Heart right ventricle (tissue), 16 donors: ENCODE measurements around the gene DCT. TPM values are rescaled to one million over a fixed set of nuclear protein-coding genes. Genes with fewer than 3 reads are reported as not detected.
"Not testable (repeated sequence)": the region's sequence is repeated elsewhere in the genome, so short reads cannot be mapped to it uniquely, and the experiment has no call there.

Source experiments
- ATAC-seq, 8 donors: fragments of 200-7000 bp; cut with Tn5 transposase; one replicate each; pipeline ENCODE4 v1.9.1; 2020; ENCODE audit warnings: mild to moderate bottlenecking in 8 of 8, moderate library complexity in 8 of 8, moderate number of reproducible peaks in 1 of 8
- DNase-seq, 2 donors: peaks; one replicate each; pipeline ENCODE4 v3.0.0-alpha.2; 2020
- H3K27ac ChIP-seq, 10 donors: fragments of 200-600 bp; sonication (generic) in 2 of 10; one replicate each; pipeline versions ENCODE4 v1.5.0 to v1.8.0; 2020 to 2022; ENCODE audit warnings: mild to moderate bottlenecking in 3 of 10
- H3K27me3 ChIP-seq, 7 donors: fragments of 200-600 bp; one replicate each; pipeline ENCODE4 v1.8.0; 2021 to 2022; ENCODE audit warnings: mild to moderate bottlenecking in 2 of 7
- H3K36me3 ChIP-seq, 9 donors: fragments of 200-600 bp; sonication (generic) in 1 of 9; one replicate each; pipeline versions ENCODE4 v1.5.0 to v1.8.0; 2020 to 2022; ENCODE audit warnings: mild to moderate bottlenecking in 2 of 9
- H3K4me1 ChIP-seq, 9 donors: fragments of 200-600 bp; sonication (generic) in 1 of 9; one replicate each; pipeline versions ENCODE4 v1.5.0 to v1.8.0; 2020 to 2022; ENCODE audit warnings: mild to moderate bottlenecking in 4 of 9
- H3K4me3 ChIP-seq, 10 donors: fragments of 200-600 bp; sonication (generic) in 2 of 10; one replicate each; pipeline versions ENCODE4 v1.5.0 to v1.8.0; 2020 to 2022; ENCODE audit warnings: mild to moderate bottlenecking in 7 of 10, moderate library complexity in 2 of 10
- H3K9me3 ChIP-seq, 11 donors: fragments of 200-600 bp in 10 of 11; sonication (generic) in 2 of 11; one replicate each; pipeline versions ENCODE4 v1.5.0 to v1.8.0; 2013 to 2022; ENCODE audit warnings: mild to moderate bottlenecking in 2 of 11, control low read depth in 1 of 11, moderate library complexity in 1 of 11
- CTCF ChIP-seq, 9 donors: fragments of 200-600 bp; sonication (generic) in 2 of 9; IDR thresholded peaks; one replicate each; pipeline versions ENCODE4 v1.5.0 to v1.8.0; 2021 to 2022; ENCODE audit warnings: antibody characterized with exemption in 9 of 9, mild to moderate bottlenecking in 5 of 9, moderate library complexity in 1 of 9
- WGBS, 2 donors: extraction: QIAGEN DNeasy Blood & Tissue Kit; methylation state at CpG; one replicate each; pipeline ENCODE4 v1.1.7; 2013; ENCODE audit warnings: inconsistent platforms in 1 of 2; 5-methylcytosine and 5-hydroxymethylcytosine counted together
- intact Hi-C, 10 donors: fragments of 100-400 bp; cut with DNase I; formaldehyde crosslinking; loops; one replicate each; pipeline versions ENCODE4 v1.11.1 to v1.14.2; 2022
- long read RNA-seq, 3 donors: library from polyadenylated mRNA; unstranded; transcript quantifications; one replicate each; pipeline ENCODE4 v2.0.0, GENCODE V29; 2020 to 2021
- polyA plus RNA-seq, 2 donors: library from polyadenylated mRNA; stranded (reverse); fragments of 200-250 nt; gene quantifications; one replicate each; pipeline ENCODE4 v1.2.3, GENCODE V29; 2013
- total RNA-seq, 10 donors: library from RNA; stranded (reverse); fragmentation: NEBNext Ultra II Directional in 3 of 10; extraction: Animal tissue kit (Norgen Biotek cat#: 25700) in 3 of 10; gene quantifications; one replicate each; pipeline versions ENCODE4 v1.2.1 to v1.2.4, GENCODE V29; 2021 to 2023
- donor health status: Arrhythmogenic right ventricular cardiomyopathy.
- donor health status: ischemic (EF 13 %, LVEDD 7.1; RV severe dilation, severe dysfunction).
- donor health status: healthy with polysubstance abuse.
- donor health status: DM: no; HTN: yes; CAD: no.
- donor health status: DM: no; HTN: no; CAD: no.
- donor health status: ischemic (EF 25% LVEDD 6.9; RV normal size, moderate dysfunction).
- donor health status: ischemic (EF 25% LVEDD 5.7; RV mildly dilated, moderate dysfunction).
- donor health status: healthy.
- donor health status: DM: yes; HTN: yes; CAD: no.
- donor health status: Ischemic cardiomyopathy.
- donor health status: ischemic (EF 35%, LVEDD 5.7; RV mildly dilated, moderate dysfunction).
- donor health status: nonischemic (EF 11% LVEDD 7.7; RV severe dilation, severe dysfunction).
- donor health status: DM: yes; HTN: yes; CAD: no.
- donor health status: PGD.
- donor health status: ischemic (EF 29% LVEDD 5.4; RV normal size, mild dysfunction).
- donor health status: nonischemic (EF 23%, LVEDD 6.1; RV moderate dilation, normal function).

DCT gene
- total RNA-seq (under 1 TPM in 9 of 10 donors, not detected in 1; 0.15 to 0.47 (median 0.27) TPM), polyA plus RNA-seq (under 1 TPM; 0.01 to 0.22 TPM)
- long read RNA-seq, donor 1 = 0 reads
- long read RNA-seq, donor 2 = 0 reads
- long read RNA-seq, donor 3 = 0 reads

GRCh38 chr13:94479616-94480015, at the start of gene DCT:
Gene DCT, minus strand, starts transcription at chr13:94479682. Its CDS starts 427 bp downstream, at chr13:94479255.
- no peak for TF ChIP-seq CTCF (IDR thresholded peaks at IDR 0.05)
- Histone ChIP-seq H3K4me1 (peaks cover 0 to 12% (median 0%) of the 10 kb centered on the region in 9 donors), H3K9me3 (peaks cover 0 to 2% (median 0%) of the 10 kb centered on the region in 11 donors), H3K36me3 (no peaks in the 10 kb centered on the region), H3K4me3 (no peak within 1 kb of the TSS), H3K27me3 (no peaks in the 10 kb centered on the region), H3K27ac (peak within 1 kb of the TSS in 1 of 10 donors; percentile 15)
- intact Hi-C loops = no loop called here
- ATAC-seq = no peak
- WGBS, 2 donors = 34 to 35% methylated on average over 3 of the region's 3 CpGs
- no peak for DNase-seq

GRCh38 chr13:94526956-94527355, 47.5 kb upstream of the DCT start:
- ATAC-seq, H3K36me3 ChIP-seq, intact Hi-C loops, DNase-seq, H3K4me1 ChIP-seq, H3K27me3 ChIP-seq, H3K9me3 ChIP-seq, H3K4me3 ChIP-seq, H3K27ac ChIP-seq: not testable (repeated sequence)
- WGBS, 2 donors = 61 to 75% methylated on average over 7 of the region's 7 CpGs

GRCh38 chr13:94525781-94526180, 46.3 kb upstream of the DCT start:
- Histone ChIP-seq H3K4me3 (no peak overlapping the region), H3K9me3 (peaks cover 0 to 7% (median 0%) of the 10 kb centered on the region in 11 donors), H3K27ac (no peak overlapping the region), H3K36me3 (no peaks in the 10 kb centered on the region), H3K4me1 (no peaks in the 10 kb centered on the region), H3K27me3 (no peaks in the 10 kb centered on the region)
- intact Hi-C loops = no loop called here
- 82 to 94% methylated on average over 2 of the region's 2 CpGs for WGBS, 2 donors
- no peak for DNase-seq
- no peak for TF ChIP-seq CTCF (IDR thresholded peaks at IDR 0.05)
- no peak for ATAC-seq

- 83% methylated on average over 7 of the region's 7 CpGs for WGBS, 2 donors
- ATAC-seq (no peak), DNase-seq (no peak)
- intact Hi-C loops = no loop called here
- Histone ChIP-seq H3K9me3 (peaks cover 0 to 7% (median 0%) of the 10 kb centered on the region in 11 donors), H3K27ac (no peak overlapping the region), H3K27me3 (no peaks in the 10 kb centered on the region), H3K4me3 (no peak overlapping the region), H3K4me1 (no peaks in the 10 kb centered on the region), H3K36me3 (no peaks in the 10 kb centered on the region)
- no peak for TF ChIP-seq CTCF (IDR thresholded peaks at IDR 0.05)
Measured at GRCh38 chr13:94524407-94524806, 44.9 kb upstream of the DCT start.

GRCh38 chr13:94520001-94520400, 40.5 kb upstream of the DCT start:
- intact Hi-C loops = no loop called here
- H3K36me3 ChIP-seq = no peaks in the 10 kb centered on the region
- H3K27ac ChIP-seq = no peak overlapping the region
- no peaks in the 10 kb centered on the region for H3K4me1 ChIP-seq
- TF ChIP-seq CTCF (IDR thresholded peaks at IDR 0.05) = no peak
- DNase-seq (no peak), ATAC-seq (no peak)
- peaks cover 0 to 8% (median 0%) of the 10 kb centered on the region in 11 donors for H3K9me3 ChIP-seq
- H3K27me3 ChIP-seq = no peaks in the 10 kb centered on the region
- H3K4me3 ChIP-seq = no peak overlapping the region
